Mesenteric fat pad (tissue), 1 donor: Measurements from ENCODE around the gene AKNAD1. TPM values are rescaled to one million over a fixed set of nuclear protein-coding genes. Genes with fewer than 3 reads are reported as not detected.

Source experiments
- DNase-seq: peaks from one replicate; pipeline ENCODE4 v3.0.0-alpha.2; 2020; ENCODE audit warnings: low spot score
- total RNA-seq: library from RNA; stranded (reverse); fragmentation: NEBNext Ultra II Directional; extraction: Animal tissue kit (Norgen Biotek cat#: 25700); gene quantifications from one replicate; pipeline ENCODE4 v1.2.1, GENCODE V29; 2021
- donor health status: DM: yes; HTN: yes; CAD: no.

AKNAD1 gene
- total RNA-seq, 1 donor from 2014 or later, result not detected

- peak; percentile 91 for DNase-seq
Observed at GRCh38 chr1:108830119-108831008, 26.5 kb downstream of the AKNAD1 start.

- DNase-seq, result no peak
Observed at GRCh38 chr1:108829498-108829916, 27.4 kb downstream of the AKNAD1 start.

- DNase-seq, result no peak
Observed at GRCh38 chr1:108828074-108828961, 28.6 kb downstream of the AKNAD1 start.

GRCh38 chr1:108826081-108826635, 30.7 kb downstream of the AKNAD1 start:
- DNase-seq, result no peak

GRCh38 chr1:108824051-108824450, 32.8 kb downstream of the AKNAD1 start:
- DNase-seq, result no peak

GRCh38 chr1:108823632-108824031, 33.3 kb downstream of the AKNAD1 start:
- DNase-seq, result no peak

GRCh38 chr1:108819878-108820277, 37.0 kb downstream of the AKNAD1 start:
- no peak for DNase-seq

GRCh38 chr1:108817811-108818210, 39.1 kb downstream of the AKNAD1 start:
- DNase-seq, result no peak

- no peak for DNase-seq
Observed at GRCh38 chr1:108817016-108817415, 39.9 kb downstream of the AKNAD1 start.

GRCh38 chr1:108816049-108816893, 40.6 kb downstream of the AKNAD1 start:
- no peak for DNase-seq

GRCh38 chr1:108815566-108815965, 41.3 kb downstream of the AKNAD1 start:
- no peak for DNase-seq

- DNase-seq, result no peak
Observed at GRCh38 chr1:108814343-108815125, 42.4 kb downstream of the AKNAD1 start.

GRCh38 chr1:108813326-108813725, 43.6 kb downstream of the AKNAD1 start:
- DNase-seq, result no peak

GRCh38 chr1:108811611-108812010, 45.3 kb downstream of the AKNAD1 start:
- DNase-seq, result no peak

- DNase-seq, result no peak
Observed at GRCh38 chr1:108808438-108808837, 48.5 kb downstream of the AKNAD1 start.

- DNase-seq, result no peak
Observed at GRCh38 chr1:108803548-108803947, 53.3 kb downstream of the AKNAD1 start.

GRCh38 chr1:108801101-108801500, 55.8 kb downstream of the AKNAD1 start:
- DNase-seq, result no peak

- no peak for DNase-seq
Observed at GRCh38 chr1:108799001-108799400, 57.9 kb downstream of the AKNAD1 start.

- DNase-seq, result no peak
Observed at GRCh38 chr1:108792420-108792819, 64.5 kb downstream of the AKNAD1 start.

- DNase-seq, result no peak
Observed at GRCh38 chr1:108791790-108792189, 65.1 kb downstream of the AKNAD1 start.
